ENCODE results near the gene METAP2.

DNA sequence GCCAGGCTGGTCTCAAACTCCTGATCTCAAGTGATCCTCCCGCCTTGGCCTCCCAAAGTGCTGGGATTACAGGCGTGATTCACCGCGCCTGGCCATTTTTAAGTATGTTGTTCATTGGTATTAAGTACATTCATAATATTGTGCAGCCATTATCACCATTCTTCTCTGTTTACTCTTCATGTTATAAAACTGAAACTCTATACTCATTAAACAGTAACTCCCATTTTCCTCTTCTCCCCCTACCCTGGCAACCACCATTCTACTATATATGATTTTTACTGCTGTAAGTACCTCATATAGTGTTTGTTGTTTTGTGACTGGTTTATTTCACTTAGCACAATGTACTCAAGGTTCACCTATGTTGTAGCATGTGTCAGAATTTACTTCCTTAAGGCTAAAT lies 23.1 kb downstream of the METAP2 start:
- TF ChIP-seq ZNF664 (tag by site-specific recombination; IDR thresholded peaks at IDR 0.05) (no peak), ZIC2 (tag by site-specific recombination; IDR thresholded peaks at IDR 0.05) (no peak), REPIN1 (tag by site-specific recombination; IDR thresholded peaks at IDR 0.05; ENCODE audit: low read depth) (no peak), ZBTB1 (tag by site-specific recombination; IDR thresholded peaks at IDR 0.05) (no peak), ZFP69B (tag by site-specific recombination; IDR thresholded peaks at IDR 0.05) (no peak)
- TF ChIP-seq, protein P1, sequence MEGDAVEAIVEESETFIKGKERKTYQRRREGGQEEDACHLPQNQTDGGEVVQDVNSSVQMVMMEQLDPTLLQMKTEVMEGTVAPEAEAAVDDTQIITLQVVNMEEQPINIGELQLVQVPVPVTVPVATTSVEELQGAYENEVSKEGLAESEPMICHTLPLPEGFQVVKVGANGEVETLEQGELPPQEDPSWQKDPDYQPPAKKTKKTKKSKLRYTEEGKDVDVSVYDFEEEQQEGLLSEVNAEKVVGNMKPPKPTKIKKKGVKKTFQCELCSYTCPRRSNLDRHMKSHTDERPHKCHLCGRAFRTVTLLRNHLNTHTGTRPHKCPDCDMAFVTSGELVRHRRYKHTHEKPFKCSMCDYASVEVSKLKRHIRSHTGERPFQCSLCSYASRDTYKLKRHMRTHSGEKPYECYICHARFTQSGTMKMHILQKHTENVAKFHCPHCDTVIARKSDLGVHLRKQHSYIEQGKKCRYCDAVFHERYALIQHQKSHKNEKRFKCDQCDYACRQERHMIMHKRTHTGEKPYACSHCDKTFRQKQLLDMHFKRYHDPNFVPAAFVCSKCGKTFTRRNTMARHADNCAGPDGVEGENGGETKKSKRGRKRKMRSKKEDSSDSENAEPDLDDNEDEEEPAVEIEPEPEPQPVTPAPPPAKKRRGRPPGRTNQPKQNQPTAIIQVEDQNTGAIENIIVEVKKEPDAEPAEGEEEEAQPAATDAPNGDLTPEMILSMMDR (tag by site-specific recombination; IDR thresholded peaks at IDR 0.05), result no peak

Data from HEK293 (cell line).